ENCODE measurements around the gene EXOC7.

GRCh38 chr17:76050538-76051467 is 52.8 kb downstream of the EXOC7 start:
- TF ChIP-seq ZBTB33 (IDR thresholded peaks at IDR 0.05; ENCODE audit: extremely low read depth, insufficient replicate concordance, low read length): no peak
- TF ChIP-seq JUND (IDR thresholded peaks at IDR 0.05): peak; percentile 28; the same call in 1 of the 2 replicates
- no peak for TF ChIP-seq CTCF (IDR thresholded peaks at IDR 0.05 in 2 of 3, conservative IDR thresholded peaks at IDR 0.05 in 1 of 3; ENCODE audit: borderline replicate concordance in 1 of 3, insufficient read depth in 1 of 3, low read depth in 2 of 3, low read length in 2 of 3)
- no peak; the same call in 1 of the 2 replicates for TF ChIP-seq POLR2AphosphoS5 (IDR thresholded peaks at IDR 0.05; ENCODE audit: low read depth, low read length)
- no peak for TF ChIP-seq POLR2A (IDR thresholded peaks at IDR 0.05; ENCODE audit: borderline replicate concordance, extremely low read depth, insufficient read depth, insufficient read length)
